Kidney epithelial cell (primary cell): ENCODE data around the gene PSAP. TPM values are rescaled to one million over a fixed set of nuclear protein-coding genes. Genes with fewer than 3 reads are reported as not detected.
"Not testable (repeated sequence)": the region's sequence is repeated elsewhere in the genome, so short reads cannot be mapped to it uniquely, and the experiment has no call there.

ENCODE experiments used
- DNase-seq: peaks from one replicate; pipeline ENCODE4 v3.0.0-alpha.2; 2010; ENCODE audit warnings: low read depth
- H3K27me3 ChIP-seq: 2 replicates; pipeline ENCODE4 v1.6.0; 2011; ENCODE audit warnings: low read length; ENCODE audit not compliant: control insufficient read depth, insufficient read depth
- H3K36me3 ChIP-seq: 2 replicates; pipeline ENCODE4 v1.5.1; 2011; ENCODE audit warnings: low read length; ENCODE audit not compliant: control insufficient read depth, insufficient read depth
- H3K4me3 ChIP-seq: 2 replicates; pipeline ENCODE4 v1.5.1; 2011; ENCODE audit warnings: low read depth, mild to moderate bottlenecking, control low read depth, low read length
- CTCF ChIP-seq: IDR thresholded peaks from 2 replicates; pipeline ENCODE4 v1.5.1; 2011; ENCODE audit warnings: mild to moderate bottlenecking, moderate library complexity, low read length, control low read depth, inconsistent platforms; ENCODE audit not compliant: insufficient read depth, poor library complexity, severe bottlenecking
- total RNA-seq: library from RNA; depleted of rRNA; stranded (reverse); fragments of >200 nt; gene quantifications from 2 replicates; pipeline ENCODE4 v1.2.3, GENCODE V29; 2015

Gene PSAP
- total RNA-seq, 1 donor from 2014 or later, result 1,398 TPM

GRCh38 chr10:71854031-71854430, 3.0 kb upstream of the PSAP start:
- Histone ChIP-seq H3K27me3 (no peaks in the 10 kb centered on the region), H3K4me3 (no peak overlapping the region), H3K36me3 (no peaks in the 10 kb centered on the region)
- DNase-seq, result no peak
- TF ChIP-seq CTCF, result no peak

GRCh38 chr10:71852355-71852937, 1.4 kb upstream of the PSAP start:
- no peak for DNase-seq
- no peak overlapping the region for H3K4me3 ChIP-seq
- no peaks in the 10 kb centered on the region for H3K27me3 ChIP-seq
- TF ChIP-seq CTCF, result no peak
- no peaks in the 10 kb centered on the region for H3K36me3 ChIP-seq

- H3K27me3 ChIP-seq, H3K4me3 ChIP-seq, H3K36me3 ChIP-seq, DNase-seq: not testable (repeated sequence)
Observed at GRCh38 chr10:71851465-71852095, 529 bp upstream of the PSAP start.

- Histone ChIP-seq H3K36me3 (peaks cover 1% of the 10 kb centered on the region), H3K4me3 (peak overlapping the region; percentile 95), H3K27me3 (no peaks in the 10 kb centered on the region)
- TF ChIP-seq CTCF, result no peak
- DNase-seq, result no peak
Observed at GRCh38 chr10:71850021-71850742, 869 bp downstream of the PSAP start.

- peak overlapping the region; percentile 95 for H3K4me3 ChIP-seq
- peaks cover 1% of the 10 kb centered on the region for H3K36me3 ChIP-seq
- TF ChIP-seq CTCF, result no peak
- no peaks in the 10 kb centered on the region for H3K27me3 ChIP-seq
- no peak for DNase-seq
Observed at GRCh38 chr10:71849461-71849908, 1.6 kb downstream of the PSAP start.

- H3K4me3 ChIP-seq, result peak overlapping the region; percentile 95
- no peak for TF ChIP-seq CTCF
Observed at GRCh38 chr10:71848325-71849275, 2.5 kb downstream of the PSAP start.

More at GRCh38 chr10:71848325-71849275, 2.5 kb downstream of the PSAP start:
- Histone ChIP-seq H3K36me3 (peaks cover 1% of the 10 kb centered on the region), H3K27me3 (no peaks in the 10 kb centered on the region)
- no peak for DNase-seq
